ENCODE measurements around the gene ZNF750.
A peak's percentile ranks its signal among the peaks of the same experiment; 100 is the strongest.
"Not testable (repeated sequence)": the region's sequence is repeated elsewhere in the genome, so short reads cannot be mapped to it uniquely, and the experiment has no call there.

Gene ZNF750

DNA sequence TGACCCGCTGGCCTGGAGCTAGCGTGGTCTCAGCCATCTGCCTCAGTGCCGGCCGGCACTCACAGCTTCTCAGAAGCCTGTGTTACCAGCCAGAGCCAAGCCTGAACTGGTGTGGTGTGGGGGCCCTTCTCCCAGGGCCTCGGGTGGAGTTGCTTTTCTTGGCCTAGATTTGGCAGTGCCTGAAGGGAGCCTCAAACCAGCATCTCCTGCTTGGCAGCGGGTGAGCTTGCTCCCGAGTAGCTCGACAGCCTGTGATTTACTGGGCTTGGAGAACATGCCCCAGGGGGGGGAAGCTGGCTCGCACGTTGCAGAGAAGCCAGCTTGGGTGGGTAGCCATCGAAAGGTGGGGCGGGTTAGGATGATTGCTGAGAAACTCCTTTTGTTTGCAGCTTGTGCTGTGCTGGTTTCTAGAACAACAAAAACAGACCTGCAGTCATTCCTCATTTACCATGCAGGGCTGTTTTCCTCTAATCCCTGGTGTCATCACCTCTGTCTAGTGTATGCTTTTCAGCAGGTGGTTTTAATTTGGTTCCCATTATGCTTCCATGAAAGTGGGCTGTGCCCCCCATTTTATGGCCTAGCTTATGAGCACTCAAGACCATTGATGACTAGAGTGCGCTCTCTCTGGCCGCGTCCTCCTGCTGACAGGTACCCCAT, 45.7 kb downstream of the ZNF750 start:
- DNase-seq (ENCODE audit: low spot score): no peak

DNA sequence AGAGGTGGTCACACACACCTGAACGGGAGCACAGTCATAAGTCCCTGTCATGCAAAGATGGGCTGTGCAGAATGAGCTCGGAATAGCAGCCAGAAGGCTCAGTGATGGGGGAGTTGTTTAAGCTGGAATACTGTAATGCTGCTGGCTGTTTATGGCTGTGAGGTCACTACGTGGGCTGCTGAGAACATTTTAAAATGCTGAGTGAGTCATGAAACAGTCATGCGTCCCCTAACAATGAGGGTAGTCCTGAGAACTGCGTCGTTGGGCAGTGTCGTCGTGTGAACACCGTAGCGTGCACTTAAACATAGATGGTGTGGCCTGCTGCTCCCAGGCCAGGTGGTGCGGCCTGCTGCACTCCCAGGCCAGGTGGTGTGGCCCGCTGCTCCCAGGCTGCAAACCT, 48.3 kb downstream of the ZNF750 start:
- no peak for DNase-seq (ENCODE audit: low spot score)

DNA sequence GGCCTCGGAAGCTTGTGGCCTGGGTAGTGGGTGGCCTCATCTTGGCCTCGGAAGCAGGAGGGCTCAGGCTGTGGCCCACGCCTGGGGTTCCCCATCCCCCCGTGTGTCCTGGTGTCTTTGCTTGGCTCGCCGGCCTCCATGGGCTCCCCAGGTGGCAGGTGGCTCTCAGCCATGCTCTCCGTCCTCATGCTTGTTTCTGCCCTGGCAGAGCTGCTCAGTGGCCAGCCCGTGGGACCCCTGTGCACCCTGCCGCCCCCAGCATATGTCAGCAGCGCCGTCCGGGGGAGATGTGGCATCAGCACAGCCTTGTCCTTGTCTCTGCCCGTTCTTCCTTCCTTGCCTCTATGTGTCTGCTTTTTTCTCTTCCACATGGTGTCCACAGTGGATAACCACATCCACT, 49.4 kb downstream of the ZNF750 start:
- DNase-seq (ENCODE audit: low spot score): no peak

DNA sequence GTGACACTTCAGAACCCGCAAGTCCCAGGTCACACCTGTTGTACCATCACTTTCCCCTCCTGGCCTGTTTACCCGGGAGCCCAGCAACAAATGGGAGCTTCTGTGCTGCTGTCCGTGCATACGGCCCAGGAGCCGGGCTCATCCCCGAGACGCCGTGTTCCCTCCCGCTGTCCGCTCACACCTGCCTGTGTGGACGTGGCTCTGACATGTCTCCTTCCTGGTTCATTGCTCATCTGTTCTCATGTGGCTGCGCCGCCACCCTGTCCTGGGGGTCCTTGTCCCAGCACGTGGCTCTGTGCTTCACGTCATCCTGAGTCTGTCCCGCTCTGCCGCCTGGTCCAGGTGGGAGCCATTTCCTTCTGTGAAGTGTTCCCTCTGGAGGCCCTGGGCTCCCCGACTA, 50.0 kb downstream of the ZNF750 start:
- DNase-seq (ENCODE audit: low spot score): no peak

DNA sequence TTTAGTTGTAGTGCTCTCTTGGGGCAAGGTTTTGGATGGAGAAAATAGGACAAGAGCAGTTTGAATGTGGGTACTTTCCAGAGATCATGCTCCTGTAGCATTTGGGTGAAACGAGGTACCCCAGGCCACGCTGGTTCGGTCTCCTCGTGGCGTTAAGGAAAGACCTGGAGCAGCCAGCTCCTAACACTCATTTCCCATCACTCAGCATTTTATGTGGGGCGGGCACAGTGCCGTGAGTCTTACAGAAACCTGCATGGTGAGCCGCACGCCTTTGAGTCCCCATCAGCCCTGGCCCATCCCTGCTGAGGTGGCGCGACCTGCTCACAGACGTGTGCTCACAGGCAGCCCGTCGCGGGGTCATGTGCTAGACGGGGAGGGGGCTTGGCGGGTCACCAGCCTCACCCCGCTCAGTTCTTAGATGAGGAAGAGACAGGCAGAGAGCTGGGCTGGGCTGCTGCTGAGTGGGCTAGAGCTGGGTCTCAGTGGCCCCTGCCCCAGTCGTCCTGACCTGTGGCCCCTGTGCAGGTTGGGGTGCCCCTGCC, 50.7 kb downstream of the ZNF750 start:
- DNase-seq (ENCODE audit: low spot score): no peak

DNA sequence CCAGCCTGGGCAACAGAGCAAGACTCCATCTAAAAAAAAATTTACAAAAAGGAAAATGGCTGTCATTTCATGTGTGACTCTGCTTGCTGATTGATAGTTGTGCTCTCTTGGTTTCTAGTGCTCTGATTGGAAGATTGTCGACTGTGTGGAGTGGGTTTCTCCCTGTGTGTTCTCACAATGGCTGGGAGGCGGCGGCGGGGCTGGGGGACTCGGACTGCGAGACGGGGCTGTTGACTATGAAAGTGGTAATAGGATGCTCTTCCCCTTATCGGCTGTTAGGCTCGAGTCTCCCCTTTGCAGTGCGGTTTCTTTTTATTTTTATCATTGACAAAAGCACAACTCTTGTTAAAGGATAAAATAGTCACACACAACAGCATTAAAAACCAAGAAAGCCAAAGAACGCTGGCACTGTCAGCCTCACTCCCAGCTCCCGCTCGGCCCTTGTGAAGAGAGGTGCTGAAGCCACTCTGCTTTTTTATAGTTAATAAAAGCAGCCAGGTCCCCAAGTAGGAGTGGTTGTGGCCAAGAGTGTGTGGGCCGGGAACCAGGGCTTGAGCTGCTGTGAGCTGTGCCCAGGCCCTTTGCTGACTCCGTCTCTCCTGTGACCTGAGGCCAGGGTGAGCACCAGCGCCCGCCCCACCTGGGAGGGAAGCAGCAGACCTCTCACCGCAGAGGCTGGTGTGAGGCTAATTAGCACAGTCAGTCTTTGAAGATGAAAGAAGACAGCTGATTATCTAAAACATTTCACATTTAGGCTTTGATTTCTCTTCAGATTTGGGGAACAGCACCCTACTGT, 51.4 kb downstream of the ZNF750 start:
- no peak for DNase-seq (ENCODE audit: low spot score)

DNA sequence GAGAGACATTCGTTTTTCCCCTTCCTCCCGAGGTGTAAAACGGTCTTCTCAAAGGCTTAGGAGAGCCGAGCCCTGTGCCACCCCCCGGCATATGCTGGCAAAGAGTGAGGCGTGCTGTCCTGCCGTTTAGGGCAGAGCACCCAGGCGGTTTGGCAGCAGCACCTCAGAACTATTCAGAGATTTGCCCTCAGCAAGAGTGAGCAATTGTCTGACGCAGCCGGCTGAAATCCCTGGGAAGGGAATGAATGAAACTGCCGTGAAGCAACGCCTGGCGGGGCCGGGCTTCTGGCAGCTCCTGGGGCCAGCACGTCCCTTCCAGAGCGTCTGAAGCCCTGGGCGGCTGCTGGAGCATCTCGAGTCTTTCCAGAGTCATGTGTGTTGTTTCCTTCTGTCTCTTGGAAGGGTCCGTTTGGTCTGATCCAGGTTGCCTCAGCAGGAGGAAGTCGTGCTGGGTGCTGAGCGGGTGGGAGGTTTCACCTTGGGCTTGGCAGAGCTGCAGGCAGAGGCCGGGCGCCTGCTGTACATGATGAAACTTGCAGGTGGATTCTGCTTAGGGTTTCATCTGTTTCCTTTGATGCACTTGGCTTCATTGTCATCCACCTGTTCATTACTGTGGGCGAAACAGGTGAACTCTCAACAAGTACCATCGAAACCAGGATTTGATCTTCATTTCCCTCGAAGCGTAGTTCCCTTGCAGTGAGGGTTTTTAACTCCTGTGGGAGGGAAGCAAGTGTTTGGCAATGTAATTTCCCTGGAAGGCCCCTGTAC, 52.6 kb downstream of the ZNF750 start:
- no peak for DNase-seq (ENCODE audit: low spot score)

DNA sequence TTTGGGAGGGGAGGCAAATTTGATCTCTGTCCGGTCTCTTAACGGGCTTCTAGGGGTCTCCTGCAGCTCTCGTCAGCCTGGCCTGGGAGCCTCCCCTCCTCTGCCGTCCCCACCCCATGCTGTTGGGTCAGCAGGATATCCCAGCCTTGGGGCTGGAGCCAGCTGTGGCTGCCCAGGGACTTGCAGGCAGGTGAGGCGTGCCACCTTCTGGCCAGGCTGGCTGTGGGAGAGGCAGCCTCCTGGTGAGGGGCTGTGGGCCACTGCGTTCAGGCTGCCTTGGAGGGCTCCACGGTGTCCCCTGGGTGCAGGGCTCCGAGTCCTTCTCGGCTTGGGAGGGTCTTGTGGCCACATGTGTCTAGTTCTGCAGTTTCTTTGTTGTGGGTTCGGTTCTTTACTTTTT, 53.4 kb downstream of the ZNF750 start:
- no peak for DNase-seq (ENCODE audit: low spot score)

DNA sequence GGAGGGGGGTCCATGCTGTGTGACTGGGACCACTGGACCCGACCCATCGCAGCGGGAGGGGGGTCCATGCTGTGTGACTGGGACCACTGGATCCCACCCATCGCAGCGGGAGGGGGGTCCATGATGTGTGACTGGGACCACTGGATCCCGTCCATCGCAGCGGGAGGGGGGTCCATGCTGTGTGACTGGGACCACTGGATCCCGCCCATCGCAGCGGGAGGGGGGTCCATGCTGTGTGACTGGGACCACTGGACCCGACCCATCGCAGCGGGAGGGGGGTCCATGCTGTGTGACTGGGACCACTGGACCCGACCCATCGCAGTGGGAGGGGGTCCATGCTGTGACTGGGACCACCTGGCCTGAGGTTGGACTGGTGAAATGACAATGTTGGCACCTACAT, 54.2 kb downstream of the ZNF750 start:
- DNase-seq (ENCODE audit: low spot score): not testable (repeated sequence)

DNA sequence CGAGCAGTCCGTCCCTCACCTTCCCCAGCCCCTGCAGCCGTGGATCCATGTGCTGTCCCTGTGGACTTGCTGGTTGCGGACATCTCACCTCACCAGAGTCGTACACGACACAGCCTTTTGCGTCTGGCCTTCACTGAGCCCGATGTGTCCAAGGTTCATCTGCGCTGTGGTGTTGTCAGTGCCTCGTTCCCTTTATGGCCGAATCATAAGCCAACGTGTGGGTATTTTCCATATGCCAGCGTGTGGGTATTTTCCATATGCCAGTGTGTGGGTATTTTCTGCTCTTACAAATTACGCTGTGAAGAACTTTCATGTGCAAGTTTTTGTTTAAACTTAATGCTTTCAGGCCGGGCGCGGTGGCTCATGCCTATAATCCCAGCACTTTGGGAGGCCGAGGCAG, 56.3 kb downstream of the ZNF750 start:
- no peak for DNase-seq (ENCODE audit: low spot score)

DNA sequence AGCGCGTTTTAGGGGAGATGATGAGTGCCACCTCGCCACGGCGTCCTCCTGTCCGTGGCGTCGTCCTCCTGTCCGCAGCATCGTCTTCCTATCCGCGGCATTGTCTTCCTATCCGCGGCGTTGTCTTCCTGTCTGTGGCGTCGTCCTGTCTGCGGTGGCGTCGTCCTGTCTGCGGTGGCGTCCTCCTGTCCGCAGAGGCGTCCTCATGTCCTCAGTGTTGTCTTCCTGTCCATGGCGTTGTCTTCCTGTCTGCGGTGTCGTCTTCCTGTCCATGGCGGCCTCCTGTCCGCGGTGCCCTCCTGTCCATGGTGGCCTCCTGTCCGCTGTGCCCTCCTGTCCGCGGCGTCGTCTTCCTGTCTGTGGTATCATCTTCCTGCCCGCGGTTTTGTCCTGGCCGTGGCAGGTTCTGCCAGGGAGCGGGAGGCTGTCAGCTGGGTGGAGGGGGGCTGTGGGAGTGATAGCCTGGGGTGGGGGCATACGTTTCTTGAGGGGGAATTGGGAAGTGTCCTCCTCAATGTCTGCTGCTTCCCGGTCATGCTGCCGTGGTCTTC, 57.1 kb downstream of the ZNF750 start:
- DNase-seq (ENCODE audit: low spot score): no peak

DNA sequence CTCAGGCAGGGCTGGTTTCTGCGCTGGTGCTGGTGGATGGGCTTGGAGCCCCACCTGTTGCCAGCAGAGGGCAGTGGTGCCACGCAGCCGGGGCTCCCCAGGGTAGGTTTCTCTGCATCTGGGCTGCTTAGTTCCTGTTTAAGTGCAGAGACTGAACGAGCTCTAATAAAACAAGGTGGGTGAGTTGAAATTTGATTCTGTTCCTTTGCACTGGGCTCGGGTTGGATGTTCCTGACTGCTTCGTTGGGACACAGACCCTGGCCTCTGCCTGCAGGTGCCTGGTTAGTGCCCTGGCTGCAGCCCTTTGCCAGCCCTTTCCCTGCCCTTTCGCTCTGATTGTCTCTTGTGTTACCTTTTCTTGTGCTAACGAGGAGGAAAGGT, 57.9 kb downstream of the ZNF750 start:
- peak; percentile 95 for DNase-seq (ENCODE audit: low spot score)

DNA sequence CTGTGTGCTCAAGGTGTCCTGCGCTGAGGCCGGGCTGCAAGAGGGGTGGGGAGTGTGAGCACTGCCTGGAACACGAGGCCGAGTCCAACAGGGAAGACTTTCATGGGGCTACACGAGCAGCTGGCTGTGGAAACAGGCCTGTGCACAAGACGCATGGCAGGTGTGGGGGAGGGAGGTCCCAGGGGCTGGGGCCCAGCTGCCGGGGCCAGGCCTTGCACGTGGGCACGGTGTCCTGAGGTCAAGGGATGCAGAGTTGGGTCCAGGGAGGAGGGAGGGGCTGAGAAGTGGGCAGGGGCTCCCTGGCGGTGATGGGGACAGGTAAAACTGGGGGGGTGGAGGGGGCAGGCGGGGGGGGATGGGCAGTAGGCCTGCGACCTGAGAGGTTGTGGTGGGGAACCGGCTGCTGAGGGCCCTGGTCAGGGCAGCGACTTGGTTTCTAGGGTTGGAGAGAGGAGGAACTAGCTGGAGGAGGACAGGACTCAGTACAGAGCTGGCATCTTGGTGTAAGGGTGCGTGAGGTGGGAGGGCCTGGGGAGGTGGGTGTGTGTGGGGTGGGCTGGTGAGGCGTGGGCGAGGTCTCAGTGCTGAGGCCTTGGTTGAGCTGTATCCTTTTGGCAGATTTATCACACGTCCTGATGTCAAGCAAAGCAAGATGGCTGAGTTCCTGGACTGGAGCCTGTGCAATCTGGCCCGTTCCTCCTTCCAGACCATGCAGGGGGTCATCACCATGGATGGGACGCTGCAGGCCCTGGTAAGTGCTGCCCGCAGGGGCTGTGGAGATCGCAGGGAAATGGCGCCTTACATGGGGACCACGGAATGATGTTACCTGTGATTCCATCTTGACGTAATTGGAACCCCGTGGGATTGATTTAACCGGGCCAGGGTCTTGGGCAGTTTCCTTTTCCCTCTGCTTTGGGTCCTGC, 58.6 kb downstream of the ZNF750 start:
- DNase-seq (ENCODE audit: low spot score): no peak

DNA sequence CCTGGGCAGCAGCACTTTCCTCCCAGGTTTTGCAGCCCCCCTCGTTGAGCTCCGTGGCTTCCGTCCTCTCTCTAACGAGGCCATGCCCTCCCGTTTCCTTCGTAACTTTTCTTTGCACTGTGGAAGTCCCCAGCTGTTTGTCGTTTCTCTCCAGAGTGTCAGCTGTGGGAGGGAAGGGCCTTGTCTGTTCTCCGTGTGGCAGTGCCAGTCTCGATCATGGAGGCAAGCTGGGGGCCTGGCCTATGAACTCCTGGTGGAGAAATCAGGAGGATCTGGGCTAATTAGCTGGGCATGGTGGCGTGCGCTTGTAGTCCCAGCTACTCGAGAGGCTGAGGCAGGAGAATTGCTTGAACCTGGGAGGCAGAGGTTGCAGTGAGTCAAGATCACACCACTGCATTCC, 59.6 kb downstream of the ZNF750 start:
- no peak for DNase-seq (ENCODE audit: low spot score)

DNA sequence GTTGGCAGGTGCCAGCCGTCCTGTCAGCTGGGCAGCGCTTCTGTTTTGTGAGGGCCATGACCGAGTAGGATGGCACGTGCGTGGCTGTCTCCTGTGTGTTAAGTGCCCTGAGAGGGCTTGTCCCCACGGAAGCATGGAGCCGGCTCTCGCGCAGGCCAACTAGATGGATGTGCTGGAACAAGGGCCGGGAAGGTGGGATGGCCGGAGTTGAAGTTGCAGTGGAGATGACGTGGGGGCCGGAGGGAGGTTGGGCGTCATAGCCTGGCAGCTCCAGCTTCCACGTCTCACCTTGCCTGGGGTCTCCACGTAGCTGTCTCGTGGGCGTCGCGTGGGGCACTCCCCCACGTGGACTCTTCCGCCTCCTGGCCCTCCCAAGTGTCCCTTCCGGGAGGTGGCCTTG, 60.3 kb downstream of the ZNF750 start:
- no peak for DNase-seq (ENCODE audit: low spot score)

All from iPS-NIHi11 (cell line).